Tibial nerve (tissue), 4 donors: ENCODE results near the gene TMX2. TPM values are rescaled to one million over a fixed set of nuclear protein-coding genes. Genes with fewer than 3 reads are reported as not detected.

Source experiments
- DNase-seq, 2 donors: peaks; one replicate each; pipeline ENCODE4 v3.0.0-alpha.2; 2019; ENCODE audit warnings: low spot score in 2 of 2
- H3K27ac ChIP-seq, 4 donors: fragments of 200-600 bp; sonication (generic) in 3 of 4; one replicate each; pipeline ENCODE4 v1.5.1; 2017 to 2019; ENCODE audit warnings: mild to moderate bottlenecking in 1 of 4
- H3K27me3 ChIP-seq, 2 donors: fragments of 200-600 bp; sonication (generic) in 1 of 2; one replicate each; pipeline versions ENCODE4 v1.5.1 to v1.6.0; 2017 to 2019
- H3K36me3 ChIP-seq, 3 donors: fragments of 200-600 bp; sonication (generic); one replicate each; pipeline ENCODE4 v1.5.1; 2018 to 2019
- H3K4me1 ChIP-seq, 4 donors: fragments of 200-600 bp; sonication (generic) in 3 of 4; one replicate each; pipeline ENCODE4 v1.5.1; 2017 to 2019
- H3K4me3 ChIP-seq, 4 donors: fragments of 200-600 bp; sonication (generic) in 3 of 4; one replicate each; pipeline ENCODE4 v1.5.1; 2017 to 2019; ENCODE audit warnings: mild to moderate bottlenecking in 1 of 4, moderate library complexity in 1 of 4
- H3K9me3 ChIP-seq, 4 donors: fragments of 200-600 bp; sonication (generic) in 3 of 4; one replicate each; pipeline ENCODE4 v1.5.1; 2017 to 2019
- EP300 ChIP-seq, 2 donors: sonication (generic); formaldehyde crosslinking; IDR thresholded peaks; one replicate each; pipeline ENCODE4 v1.6.1; 2017; ENCODE audit warnings: antibody characterized with exemption in 2 of 2, mild to moderate bottlenecking in 1 of 2
- POLR2A ChIP-seq, 2 donors: fragments of 450-650 bp; IDR thresholded peaks; one replicate each; pipeline ENCODE4 v1.6.1; 2017; ENCODE audit warnings: antibody characterized with exemption in 2 of 2, mild to moderate bottlenecking in 2 of 2, moderate library complexity in 2 of 2
- WGBS, 2 donors: methylation state at CpG; one replicate each; pipeline ENCODE4 v1.1.5; 2018; 5-methylcytosine and 5-hydroxymethylcytosine counted together
- total RNA-seq, 4 donors: library from RNA; depleted of rRNA; stranded (reverse); fragments of >200 nt; gene quantifications; one replicate each; pipeline ENCODE4 v1.1.0, GENCODE V29; 2016
- TF ChIP-seq, protein P1 (sequence below), 5 experiments: fragments of 200-600 bp in 3 of 5; fragments of 450-650 bp in 2 of 5; sonication (generic) in 3 of 5; IDR thresholded peaks; one replicate each; pipeline ENCODE4 v1.5.1; 2016 to 2019; ENCODE audit warnings: antibody characterized with exemption in 5 of 5, mild to moderate bottlenecking in 3 of 5, moderate library complexity in 2 of 5

The TMX2 gene
- total RNA-seq, 4 donors from 2014 or later: 54.3 to 89.4 (median 71.7) TPM

DNA sequence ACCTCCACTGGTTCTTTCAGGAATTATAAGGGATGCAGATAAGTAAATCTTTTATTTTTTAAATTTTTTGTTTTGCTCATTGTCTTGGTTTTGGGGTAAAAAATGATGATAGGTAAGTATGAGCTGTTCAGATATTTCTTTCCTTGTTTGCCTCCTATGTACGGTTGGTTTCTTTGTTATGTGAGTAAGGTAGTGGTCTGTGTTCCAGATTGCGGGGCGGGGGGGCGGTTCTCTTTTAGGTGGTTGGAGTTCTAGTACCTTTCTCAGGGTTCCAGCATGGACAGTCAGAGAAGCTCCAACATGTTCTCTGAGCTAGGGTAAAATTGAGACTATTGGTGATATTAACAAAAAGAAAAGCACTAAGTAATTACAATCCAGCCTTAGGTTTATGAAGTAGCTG is 51.6 kb downstream of the TMX2 start:
- DNase-seq: no peak
- H3K27me3 ChIP-seq: no peaks in the 10 kb centered on the region
- H3K27ac ChIP-seq: peak overlapping the region; percentile 39 to 97 (median 89)
- no peaks in the 10 kb centered on the region for H3K9me3 ChIP-seq
- TF ChIP-seq POLR2A (IDR thresholded peaks at IDR 0.05) (no peak), EP300 (IDR thresholded peaks at IDR 0.05) (no peak)
- TF ChIP-seq, protein P1, sequence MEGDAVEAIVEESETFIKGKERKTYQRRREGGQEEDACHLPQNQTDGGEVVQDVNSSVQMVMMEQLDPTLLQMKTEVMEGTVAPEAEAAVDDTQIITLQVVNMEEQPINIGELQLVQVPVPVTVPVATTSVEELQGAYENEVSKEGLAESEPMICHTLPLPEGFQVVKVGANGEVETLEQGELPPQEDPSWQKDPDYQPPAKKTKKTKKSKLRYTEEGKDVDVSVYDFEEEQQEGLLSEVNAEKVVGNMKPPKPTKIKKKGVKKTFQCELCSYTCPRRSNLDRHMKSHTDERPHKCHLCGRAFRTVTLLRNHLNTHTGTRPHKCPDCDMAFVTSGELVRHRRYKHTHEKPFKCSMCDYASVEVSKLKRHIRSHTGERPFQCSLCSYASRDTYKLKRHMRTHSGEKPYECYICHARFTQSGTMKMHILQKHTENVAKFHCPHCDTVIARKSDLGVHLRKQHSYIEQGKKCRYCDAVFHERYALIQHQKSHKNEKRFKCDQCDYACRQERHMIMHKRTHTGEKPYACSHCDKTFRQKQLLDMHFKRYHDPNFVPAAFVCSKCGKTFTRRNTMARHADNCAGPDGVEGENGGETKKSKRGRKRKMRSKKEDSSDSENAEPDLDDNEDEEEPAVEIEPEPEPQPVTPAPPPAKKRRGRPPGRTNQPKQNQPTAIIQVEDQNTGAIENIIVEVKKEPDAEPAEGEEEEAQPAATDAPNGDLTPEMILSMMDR (IDR thresholded peaks at IDR 0.05): peak in 1 of 5 experiments; percentile 3
- H3K4me3 ChIP-seq: peak overlapping the region; percentile 48 to 65 (median 60)
- H3K4me1 ChIP-seq: peaks cover 0 to 46% (median 30%) of the 10 kb centered on the region in 4 donors
- no peaks in the 10 kb centered on the region for H3K36me3 ChIP-seq
- 18 to 23% methylated on average over 4 of the region's 4 CpGs for WGBS, 2 donors

DNA sequence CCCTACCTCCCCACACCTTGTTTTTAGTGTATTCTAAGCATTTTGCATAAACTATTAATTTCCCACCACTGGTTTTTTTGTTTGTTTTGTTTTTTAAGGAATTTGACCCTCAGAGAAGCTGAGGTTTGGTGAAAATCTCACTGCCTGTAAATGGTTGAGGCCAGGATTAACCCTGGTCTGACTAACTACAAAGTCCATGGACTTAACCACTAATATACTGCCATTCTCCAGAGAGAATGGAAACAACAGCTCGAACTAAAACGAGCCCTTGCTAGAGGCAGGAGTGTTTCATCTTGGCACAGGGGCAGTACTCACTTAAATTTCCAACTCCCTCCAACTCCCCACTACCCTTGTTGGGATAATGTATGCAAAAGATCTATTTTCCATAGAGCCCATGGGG is 52.2 kb downstream of the TMX2 start:
- 6 to 15% methylated on average over 2 of the region's 2 CpGs for WGBS, 2 donors
- Histone ChIP-seq H3K4me1 (peaks cover 0 to 51% (median 32%) of the 10 kb centered on the region in 4 donors), H3K27ac (peak overlapping the region in 3 of 4 donors; percentile 83 to 97 (median 95))

DNA sequence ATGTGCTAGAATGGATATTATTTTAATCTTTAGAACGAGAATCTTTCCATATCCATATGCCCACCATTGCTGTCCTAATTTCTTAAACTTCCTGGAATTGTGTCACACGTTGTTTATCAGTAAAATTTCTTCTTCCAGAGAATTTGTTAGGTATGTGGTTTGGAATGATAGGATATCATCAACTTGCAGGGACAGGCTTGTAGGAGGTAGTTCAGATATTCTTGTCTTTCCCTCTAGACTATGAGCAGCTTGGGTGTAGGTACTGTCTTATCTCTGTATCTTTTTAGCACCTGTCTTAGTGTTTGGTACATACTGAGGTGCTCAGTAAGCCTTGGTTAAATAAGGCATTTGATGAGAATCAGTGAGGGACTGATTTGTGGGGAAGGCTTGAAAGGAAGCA is 52.6 kb downstream of the TMX2 start:
- Histone ChIP-seq H3K9me3 (no peaks in the 10 kb centered on the region), H3K4me1 (peaks cover 0 to 54% (median 34%) of the 10 kb centered on the region in 4 donors), H3K27me3 (no peaks in the 10 kb centered on the region), H3K27ac (peak overlapping the region in 3 of 4 donors; percentile 83 to 97 (median 95)), H3K36me3 (no peaks in the 10 kb centered on the region), H3K4me3 (peak overlapping the region in 2 of 4 donors; percentile 48 to 64)
- no peak for DNase-seq
- TF ChIP-seq EP300 (IDR thresholded peaks at IDR 0.05): no peak
- TF ChIP-seq, protein P1 (IDR thresholded peaks at IDR 0.05): no peak
- no peak for TF ChIP-seq POLR2A (IDR thresholded peaks at IDR 0.05)
- WGBS, 2 donors: 10% methylated on average over 2 of the region's 2 CpGs

More for the DNA sequence above, 52.2 kb downstream of the TMX2 start:
- no peaks in the 10 kb centered on the region for H3K9me3 ChIP-seq
- no peaks in the 10 kb centered on the region for H3K36me3 ChIP-seq
- H3K27me3 ChIP-seq: no peaks in the 10 kb centered on the region
- TF ChIP-seq EP300 (IDR thresholded peaks at IDR 0.05) (no peak), POLR2A (IDR thresholded peaks at IDR 0.05) (no peak)
- TF ChIP-seq, protein P1 (IDR thresholded peaks at IDR 0.05): no peak
- DNase-seq: no peak
- H3K4me3 ChIP-seq: peak overlapping the region in 3 of 4 donors; percentile 48 to 64 (median 56)

DNA sequence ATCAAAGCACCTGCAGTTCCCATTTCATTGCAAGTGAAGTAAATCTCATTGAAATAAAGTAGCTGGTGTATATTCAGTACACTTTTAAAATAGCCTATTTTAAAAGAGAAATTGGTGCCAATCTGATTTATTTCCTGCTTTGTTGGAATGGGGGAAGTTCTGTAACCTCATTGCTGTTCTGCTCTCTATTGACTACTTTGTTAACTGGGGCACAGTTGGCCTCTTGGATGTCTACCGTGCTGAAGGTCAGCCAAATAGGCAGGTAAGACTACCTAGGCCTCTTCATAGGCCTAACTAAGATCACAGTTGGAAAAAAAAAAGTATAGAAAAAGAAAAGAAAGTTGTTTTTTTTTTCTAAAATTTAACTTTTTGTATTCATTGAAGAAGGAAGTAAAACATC is 58.4 kb downstream of the TMX2 start:
- H3K27me3 ChIP-seq: no peaks in the 10 kb centered on the region
- TF ChIP-seq EP300 (IDR thresholded peaks at IDR 0.05): no peak
- TF ChIP-seq, protein P1 (IDR thresholded peaks at IDR 0.05): no peak
- H3K4me1 ChIP-seq: peaks cover 0 to 91% (median 44%) of the 10 kb centered on the region in 4 donors
- no peak overlapping the region for H3K4me3 ChIP-seq
- DNase-seq: no peak
- WGBS, 2 donors: 29 to 40% methylated on average over 1 of the region's 1 CpG
- no peaks in the 10 kb centered on the region for H3K36me3 ChIP-seq
- no peaks in the 10 kb centered on the region for H3K9me3 ChIP-seq
- peak overlapping the region in 1 of 4 donors; percentile 51 for H3K27ac ChIP-seq

DNA sequence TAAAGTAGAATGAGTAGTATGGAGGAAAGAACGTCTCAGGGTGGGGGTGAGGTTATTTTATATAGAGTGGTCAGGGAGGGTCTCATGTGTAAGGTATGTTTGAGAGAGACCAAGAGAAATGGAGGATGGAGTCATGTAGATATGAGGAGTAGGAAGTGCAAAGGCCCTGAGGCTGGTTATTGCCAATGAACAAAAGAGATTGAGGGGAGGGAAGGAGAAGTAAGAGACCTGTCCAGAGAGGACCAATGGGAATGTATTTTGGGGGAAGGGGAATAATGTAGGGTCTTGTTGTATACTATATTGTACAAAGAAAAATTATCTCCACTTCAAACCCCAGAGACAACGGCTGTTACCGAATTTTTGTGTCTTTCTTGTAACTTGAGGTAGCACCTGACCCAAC is 59.0 kb downstream of the TMX2 start:
- peaks cover 0 to 91% (median 44%) of the 10 kb centered on the region in 4 donors for H3K4me1 ChIP-seq
- H3K9me3 ChIP-seq: no peaks in the 10 kb centered on the region
- no peak overlapping the region for H3K4me3 ChIP-seq

More for the DNA sequence above, 59.0 kb downstream of the TMX2 start:
- Histone ChIP-seq H3K27me3 (no peaks in the 10 kb centered on the region), H3K36me3 (no peaks in the 10 kb centered on the region), H3K27ac (peak overlapping the region in 2 of 4 donors; percentile 13 to 51)
- DNase-seq: no peak
- 89 to 91% methylated on average over 3 of the region's 3 CpGs for WGBS, 2 donors
- TF ChIP-seq, protein P1 (IDR thresholded peaks at IDR 0.05): no peak
- TF ChIP-seq EP300 (IDR thresholded peaks at IDR 0.05) (no peak), POLR2A (IDR thresholded peaks at IDR 0.05) (no peak)
